IPS-NIHi11 (cell line): ENCODE measurements around the gene SLC6A9.

Experiments
- DNase-seq: peaks from one replicate; pipeline ENCODE4 v3.0.0; 2012; ENCODE audit warnings: mixed read lengths, low spot score

The SLC6A9 gene

DNA sequence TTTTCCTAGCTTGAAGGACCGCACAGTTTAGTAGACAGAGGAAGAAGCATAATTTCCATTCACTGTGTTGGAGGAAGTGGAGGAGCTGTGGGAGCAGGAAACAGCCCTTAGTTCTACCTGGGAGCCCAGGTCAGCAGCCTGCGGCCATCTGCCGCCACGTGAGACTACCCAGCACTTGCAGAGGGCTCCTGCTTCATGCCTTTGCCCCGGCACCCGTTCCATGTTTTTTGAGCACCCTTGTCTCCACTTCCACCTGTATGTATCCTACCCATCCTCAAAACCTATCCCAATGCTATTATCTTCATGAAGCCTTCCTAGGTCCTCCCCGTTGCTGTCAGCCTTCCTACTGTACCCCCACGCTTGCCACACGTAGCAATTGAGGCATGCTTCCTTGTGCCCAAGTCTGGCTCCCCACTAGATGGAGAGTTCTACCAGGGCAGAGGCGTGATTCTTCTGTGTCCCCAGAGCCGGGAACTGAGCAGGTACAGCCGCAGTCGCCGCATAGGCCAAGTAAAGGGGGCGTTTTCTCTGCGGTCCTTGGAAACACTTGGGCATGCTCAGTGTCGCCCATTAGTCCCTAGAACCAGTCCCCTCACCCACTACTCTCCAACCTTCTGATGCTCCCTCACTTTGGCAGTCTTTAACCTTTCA is 1.9 kb downstream of the SLC6A9 start:
- peak; percentile 82 for DNase-seq

DNA sequence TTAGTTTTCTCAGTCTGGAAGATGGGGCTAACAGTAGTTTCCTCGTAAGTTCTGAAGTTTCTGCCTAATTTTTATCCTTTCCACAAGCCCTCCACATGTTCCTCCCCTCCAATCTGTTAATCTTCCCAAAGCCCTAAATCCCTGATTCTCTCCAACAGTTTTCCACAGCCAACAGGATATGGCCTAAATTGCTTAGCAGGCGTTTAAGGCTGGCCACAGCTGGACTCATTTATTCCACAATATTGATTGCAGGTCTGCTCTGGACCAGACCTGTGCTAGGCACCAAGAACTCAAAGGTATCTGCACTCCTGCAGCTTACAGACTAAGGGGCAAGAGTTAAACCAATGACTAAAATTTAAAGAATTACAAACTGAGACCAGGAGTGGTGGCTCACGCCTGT is 3.9 kb downstream of the SLC6A9 start:
- DNase-seq, result no peak

DNA sequence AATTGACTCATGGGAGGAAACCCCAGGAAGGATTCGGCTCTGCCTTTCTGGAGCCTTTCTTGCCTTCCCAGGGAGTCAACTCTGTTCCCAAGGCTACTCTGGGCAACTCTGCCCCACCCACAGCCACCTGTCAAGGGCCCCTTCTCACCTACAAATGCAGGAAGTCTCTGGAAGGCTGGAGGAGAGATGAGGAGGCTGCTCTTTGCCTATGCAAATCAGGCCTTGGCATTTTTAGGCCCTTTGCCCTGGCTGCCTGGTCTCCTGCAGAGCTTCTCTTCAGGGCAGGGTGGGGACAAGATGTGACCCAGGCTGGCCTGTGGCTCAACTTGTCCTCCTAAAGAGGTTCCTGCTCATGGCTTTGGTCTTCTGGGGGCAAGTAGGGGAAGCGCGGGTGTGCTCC is 5.4 kb downstream of the SLC6A9 start:
- DNase-seq, result no peak

DNA sequence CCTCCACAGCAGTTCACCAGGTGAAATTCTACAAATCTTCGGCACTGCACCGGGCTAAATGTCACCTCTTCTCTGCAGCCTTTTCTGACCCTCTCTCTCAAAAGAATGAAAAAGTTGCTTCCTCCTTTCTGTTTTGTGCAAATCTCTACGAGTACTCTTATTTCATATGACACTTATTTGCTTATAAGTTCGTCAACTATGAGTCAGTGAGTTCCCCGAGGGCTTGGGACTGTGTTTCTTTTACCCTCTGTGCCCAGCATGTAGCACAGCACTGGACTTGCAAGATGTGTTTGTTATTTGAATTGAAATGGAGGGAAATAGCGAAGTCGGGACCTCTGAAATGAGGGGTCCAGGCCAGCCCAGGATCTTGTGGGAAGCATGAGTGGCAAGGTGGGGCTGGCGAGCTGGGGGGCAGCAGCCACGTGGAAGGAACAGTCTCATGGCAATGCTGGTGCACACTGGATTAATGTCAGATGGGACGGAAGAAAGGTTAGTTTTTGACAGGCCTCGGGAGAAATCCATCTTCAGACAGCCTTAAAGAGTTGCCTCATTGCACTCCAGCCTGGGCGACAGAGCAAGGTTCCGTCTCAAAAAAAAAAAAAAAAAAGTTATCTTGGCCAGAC is 6.2 kb downstream of the SLC6A9 start:
- DNase-seq, result no peak

DNA sequence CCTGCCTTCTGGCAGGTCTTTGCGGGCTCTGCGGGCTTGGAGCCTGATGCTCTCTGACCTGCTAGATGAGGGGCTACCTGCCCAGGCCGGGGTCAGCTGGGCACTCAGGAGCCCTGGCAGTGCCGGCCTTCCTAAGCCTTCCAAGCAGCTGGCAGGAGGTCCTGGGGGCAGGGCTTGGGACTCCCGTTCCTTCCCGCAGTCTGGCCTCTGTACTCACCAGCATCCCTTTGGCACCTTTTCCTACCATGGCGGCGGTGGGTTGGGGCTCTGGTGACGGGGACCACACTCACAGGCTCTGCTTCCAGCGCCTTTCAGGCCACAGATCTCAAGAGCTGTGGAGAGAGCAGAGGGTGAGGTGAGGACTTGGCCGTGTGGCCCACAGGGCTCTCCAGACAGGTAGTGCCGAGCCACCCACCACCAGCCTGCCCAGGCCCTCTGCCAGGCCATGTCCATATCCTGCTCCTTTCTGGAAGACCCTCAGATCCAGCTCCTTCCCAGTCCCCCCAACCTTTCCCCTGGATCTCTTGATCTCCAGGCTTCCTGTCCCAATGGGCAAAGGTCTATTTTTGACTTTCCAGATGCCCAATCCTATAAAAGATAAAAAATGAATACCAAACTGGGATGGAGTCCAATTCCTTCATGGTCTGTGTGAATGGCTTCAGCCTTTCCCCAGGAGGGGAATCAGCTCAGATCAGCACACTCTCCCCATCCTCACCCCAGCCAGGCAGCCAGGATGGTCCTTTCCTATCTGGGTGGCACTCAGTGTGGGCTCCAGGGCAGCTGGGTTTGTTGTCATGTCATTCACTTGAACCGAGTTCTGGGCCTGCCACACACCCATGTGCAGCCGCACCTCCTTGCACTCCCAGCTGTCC is 7.0 kb downstream of the SLC6A9 start:
- no peak for DNase-seq

GRCh38 chr1:44021581-44022321 is 9.5 kb downstream of the SLC6A9 start:
- no peak for DNase-seq

DNA sequence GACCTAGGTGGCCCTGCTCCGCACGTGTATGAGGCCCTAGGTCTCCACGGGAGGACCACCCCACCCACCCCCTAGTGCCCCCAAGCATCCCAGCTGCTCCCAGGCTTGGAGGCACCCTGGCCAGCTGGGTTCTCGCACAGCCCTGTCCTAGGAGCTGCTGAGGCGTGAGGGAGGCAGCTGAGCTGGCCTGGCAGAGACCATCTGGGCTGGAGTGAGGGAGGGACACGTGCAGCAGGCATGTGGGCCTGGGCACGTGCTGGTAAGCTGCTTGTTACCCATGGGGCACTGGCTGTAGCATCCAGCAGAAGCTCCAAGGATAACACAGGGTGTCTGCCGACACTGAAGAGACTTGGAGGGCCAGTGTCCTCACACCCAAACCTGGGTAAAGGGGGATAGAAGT is 10.1 kb downstream of the SLC6A9 start:
- no peak for DNase-seq

DNA sequence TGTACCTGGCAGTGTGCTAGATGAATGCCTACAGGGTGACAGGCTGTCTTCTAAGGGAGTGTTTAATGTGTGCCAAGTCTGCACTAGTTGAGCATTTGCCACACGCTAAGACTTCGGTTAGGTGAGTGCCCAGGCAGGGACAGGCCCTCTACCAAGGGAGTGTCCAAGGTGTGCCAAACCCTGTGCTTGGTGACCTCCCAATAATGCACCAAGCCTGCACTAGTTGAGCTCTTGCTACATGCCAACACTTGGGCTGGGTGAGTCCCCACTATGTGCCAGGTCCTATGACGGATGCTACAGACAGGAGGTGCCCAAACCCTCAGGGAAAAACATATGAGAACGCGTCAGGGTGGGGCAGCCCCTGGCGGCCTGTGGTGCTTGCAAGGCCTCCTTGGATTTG is 10.8 kb downstream of the SLC6A9 start:
- no peak for DNase-seq

GRCh38 chr1:44019466-44019948 is 11.8 kb downstream of the SLC6A9 start:
- no peak for DNase-seq

DNA sequence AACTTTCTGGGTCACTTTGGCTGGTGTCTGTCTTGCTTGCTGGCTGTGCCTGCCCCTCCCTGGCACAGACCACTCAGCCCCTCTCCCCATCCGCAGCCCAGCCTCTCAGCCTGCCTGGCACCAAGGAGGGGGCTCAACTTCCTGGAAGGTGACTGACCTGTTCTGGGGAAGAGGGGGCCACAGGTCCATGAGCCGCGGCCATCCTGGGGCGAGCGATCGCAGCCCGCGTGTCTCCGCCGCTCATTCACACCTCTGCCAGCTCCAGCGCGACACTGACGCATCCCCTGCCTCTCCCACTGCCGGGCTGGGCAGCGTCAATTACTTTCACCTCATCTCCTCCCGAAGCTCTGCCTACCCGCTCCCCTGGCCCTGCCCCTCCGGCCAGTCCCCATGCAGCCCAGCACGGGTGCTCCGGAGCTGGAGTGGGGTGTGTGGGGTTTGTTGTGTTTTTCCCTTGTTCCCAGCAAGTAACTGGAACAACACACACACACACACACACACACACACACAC is 14.3 kb downstream of the SLC6A9 start:
- DNase-seq, result no peak

DNA sequence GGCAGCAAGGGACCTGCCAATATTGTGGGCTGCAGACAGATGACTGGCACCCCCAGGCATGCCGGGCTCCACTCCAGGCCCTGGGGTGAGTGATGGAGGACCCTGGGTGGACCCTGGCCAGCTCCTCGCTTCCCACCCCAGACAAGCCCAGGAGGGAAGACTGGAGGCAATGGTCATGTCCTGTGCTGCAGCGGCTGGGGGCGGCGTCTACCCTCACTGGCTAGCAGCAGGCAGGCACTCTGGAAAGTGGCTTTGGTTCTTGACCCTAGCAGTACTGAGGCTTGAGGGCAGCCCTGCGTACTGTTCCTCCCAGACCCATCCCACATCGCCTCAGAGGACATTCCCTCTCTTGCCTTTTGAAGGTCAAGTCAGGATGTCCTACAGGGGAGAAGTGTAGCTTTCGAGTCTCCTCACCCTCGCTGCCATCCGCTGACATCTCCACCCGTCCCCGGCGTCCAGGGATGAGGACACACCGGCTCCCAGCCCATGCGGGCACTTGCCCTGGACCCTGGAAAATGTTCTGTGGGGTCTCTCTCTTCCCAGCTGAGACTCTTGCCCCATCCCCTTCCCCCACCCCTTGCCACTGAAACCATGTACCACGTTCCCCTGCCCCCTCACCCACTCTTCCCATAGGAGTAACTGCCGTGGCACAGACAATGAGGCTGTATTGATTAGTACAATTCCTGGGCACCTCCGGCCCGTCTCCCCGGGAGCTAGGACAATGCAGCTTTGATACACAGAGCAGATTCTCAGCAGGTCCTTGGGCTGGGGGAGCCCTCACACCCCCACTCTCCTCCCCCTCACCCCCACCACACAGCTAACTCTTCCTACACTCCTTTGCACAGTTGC is 15.0 kb downstream of the SLC6A9 start:
- DNase-seq, result no peak

- DNase-seq, result no peak
Measured at GRCh38 chr1:44015206-44015605, 16.1 kb downstream of the SLC6A9 start.

- no peak for DNase-seq
Measured at GRCh38 chr1:44014365-44015104, 16.7 kb downstream of the SLC6A9 start.

DNA sequence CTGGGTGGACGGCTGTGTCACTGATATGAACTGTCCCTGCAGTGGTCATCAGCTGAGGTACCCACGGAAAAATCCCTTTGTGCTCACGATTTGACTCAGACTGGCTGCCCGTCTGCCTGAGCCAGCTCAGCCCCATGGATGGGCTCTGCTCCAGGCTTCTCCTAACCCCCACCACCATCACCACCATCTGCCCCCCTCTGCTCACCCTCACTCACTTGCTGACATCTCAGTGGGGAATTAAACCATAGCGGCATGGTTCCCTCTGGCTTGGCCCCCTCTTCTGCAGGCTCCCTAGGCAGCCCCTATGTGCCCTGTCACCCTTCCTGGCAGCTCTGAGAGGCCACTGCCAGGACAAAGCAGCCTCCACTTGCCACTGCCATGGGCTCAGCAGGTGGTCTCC is 17.3 kb downstream of the SLC6A9 start:
- no peak for DNase-seq

DNA sequence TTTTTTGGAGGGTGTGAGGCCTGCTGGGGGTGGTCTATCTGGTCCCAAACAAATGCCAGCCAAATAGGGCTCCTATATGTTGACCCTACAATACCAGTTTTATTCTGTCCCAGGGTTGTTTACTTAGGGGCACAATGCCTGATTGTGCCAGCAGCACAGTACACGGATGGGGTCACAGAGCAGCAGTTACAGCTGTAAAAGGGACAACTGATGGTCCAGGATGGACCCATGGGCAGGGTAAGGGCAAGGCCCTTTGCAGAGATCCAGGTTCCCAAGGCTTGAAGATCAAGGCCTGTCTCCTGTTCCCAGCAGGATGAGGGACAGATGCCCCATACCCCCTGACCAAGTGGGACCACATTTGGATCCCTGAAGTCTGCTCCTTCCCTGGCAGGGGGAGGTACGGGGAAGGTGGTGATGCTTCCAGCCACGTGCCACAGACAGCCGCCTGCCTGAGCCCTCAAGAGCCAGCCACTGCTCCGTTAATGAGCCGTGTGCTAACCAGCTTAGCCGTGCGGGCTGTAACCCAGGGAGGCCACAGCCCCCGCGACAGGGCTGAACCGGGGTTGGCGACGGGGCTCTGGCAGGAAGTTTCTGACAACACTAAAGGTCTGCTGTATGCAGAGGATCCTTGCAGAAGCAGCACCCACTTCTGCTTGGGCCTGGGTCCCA is 18.2 kb downstream of the SLC6A9 start:
- no peak for DNase-seq

DNA sequence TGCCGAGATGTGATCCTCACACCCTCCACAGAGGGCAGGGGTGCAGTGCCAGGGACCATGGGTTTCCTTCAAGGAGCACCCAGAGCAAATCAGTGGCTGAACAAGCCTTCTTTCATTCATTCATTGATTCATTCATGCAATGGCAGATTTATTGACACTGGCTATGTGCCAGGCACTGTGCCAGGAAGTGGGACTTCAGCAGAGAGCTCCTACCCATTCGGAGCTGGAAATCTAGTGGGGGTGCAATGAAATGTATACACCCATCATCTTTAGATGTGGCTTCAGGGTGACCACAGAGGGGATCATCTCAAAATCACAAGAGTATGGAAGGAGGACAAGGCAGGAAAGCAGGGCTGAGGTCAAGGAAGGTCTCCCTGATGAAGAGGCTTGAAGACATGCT is 18.9 kb downstream of the SLC6A9 start:
- no peak for DNase-seq

GRCh38 chr1:44010935-44011471 is 20.3 kb downstream of the SLC6A9 start:
- no peak for DNase-seq

GRCh38 chr1:44008259-44008658 is 23.0 kb downstream of the SLC6A9 start:
- no peak for DNase-seq

- DNase-seq, result peak; percentile 66
Measured at GRCh38 chr1:44002606-44003157, 28.6 kb downstream of the SLC6A9 start.
